Stimulated activated memory B cell treated with anti-CD40 and anti-IgM and Interleukin-4, amounts not matched to agents 10 μg/mL and 1 μg/mL and 100 μg/mL, for 72 hours (primary cell): Measurements from ENCODE around the gene MSANTD1.
A peak's percentile ranks its signal among the peaks of the same experiment; 100 is the strongest.

Experiments
- ATAC-seq: fragments of 150-1000 bp; cut with Tn5 transposase; 2 replicates; pipeline ENCODE4 v1.10.0; 2021
- H3K27ac Mint-ChIP-seq: one replicate; pipeline ENCODE4 v1.8.0; 2022; ENCODE audit warnings: mild to moderate bottlenecking, mixed read lengths
- H3K27me3 Mint-ChIP-seq: one replicate; pipeline ENCODE4 v1.8.0; 2022; ENCODE audit warnings: mixed read lengths
- H3K36me3 Mint-ChIP-seq: one replicate; pipeline ENCODE4 v1.8.0; 2022; ENCODE audit warnings: mixed read lengths
- H3K4me1 Mint-ChIP-seq: one replicate; pipeline ENCODE4 v1.8.0; 2022; ENCODE audit warnings: mixed read lengths
- H3K4me3 Mint-ChIP-seq: one replicate; pipeline ENCODE4 v1.8.0; 2022; ENCODE audit warnings: mild to moderate bottlenecking, moderate library complexity, mixed read lengths
- H3K9me3 Mint-ChIP-seq: one replicate; pipeline ENCODE4 v1.8.0; 2022; ENCODE audit warnings: mixed read lengths

The MSANTD1 gene

DNA sequence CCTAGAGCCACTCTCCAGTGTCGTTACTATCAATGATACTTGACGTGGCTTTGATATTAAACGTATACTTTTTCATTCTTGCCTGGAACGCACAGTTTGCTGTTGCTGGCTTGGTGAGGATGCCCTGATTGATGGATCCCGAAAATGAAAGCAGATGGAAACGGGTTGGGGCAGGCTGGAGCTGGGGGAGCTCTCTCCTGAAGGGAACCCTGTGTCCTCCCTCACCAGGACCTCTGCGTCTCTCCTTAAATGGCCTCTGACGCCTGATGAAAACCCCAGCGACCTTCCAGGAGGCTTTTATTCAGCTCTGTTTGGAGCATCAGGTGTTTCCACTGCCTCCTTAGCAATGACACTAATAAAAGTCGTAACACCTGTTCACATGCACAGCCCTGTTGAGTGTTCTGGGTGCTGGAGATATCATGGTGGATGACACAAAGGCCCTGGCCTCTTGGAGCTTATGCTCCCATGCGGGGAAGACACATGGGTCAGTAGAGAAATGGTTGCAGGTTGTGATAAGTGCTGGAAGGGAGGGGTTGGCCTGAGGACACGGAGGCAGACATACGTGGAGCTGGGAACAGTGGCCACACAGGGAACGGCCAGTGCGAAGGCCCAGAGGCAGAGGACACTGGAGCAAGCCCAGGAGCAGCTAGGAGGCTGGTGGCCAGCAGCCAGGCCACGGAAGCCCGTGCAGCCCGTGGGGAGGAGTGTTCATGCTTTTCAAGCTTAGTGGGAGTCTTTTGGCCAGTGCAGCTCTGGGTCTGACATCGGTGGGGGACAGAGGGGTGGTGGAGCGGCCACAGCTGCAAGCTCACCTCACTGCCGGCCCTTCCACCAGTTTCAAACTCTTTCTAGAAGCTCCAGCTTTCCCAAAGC lies 7.5 kb downstream of the MSANTD1 start:
- Mint-ChIP-seq H3K9me3 (no peaks in the 10 kb centered on the region), H3K27ac (peak overlapping the region; percentile 12), H3K27me3 (no peaks in the 10 kb centered on the region)

DNA sequence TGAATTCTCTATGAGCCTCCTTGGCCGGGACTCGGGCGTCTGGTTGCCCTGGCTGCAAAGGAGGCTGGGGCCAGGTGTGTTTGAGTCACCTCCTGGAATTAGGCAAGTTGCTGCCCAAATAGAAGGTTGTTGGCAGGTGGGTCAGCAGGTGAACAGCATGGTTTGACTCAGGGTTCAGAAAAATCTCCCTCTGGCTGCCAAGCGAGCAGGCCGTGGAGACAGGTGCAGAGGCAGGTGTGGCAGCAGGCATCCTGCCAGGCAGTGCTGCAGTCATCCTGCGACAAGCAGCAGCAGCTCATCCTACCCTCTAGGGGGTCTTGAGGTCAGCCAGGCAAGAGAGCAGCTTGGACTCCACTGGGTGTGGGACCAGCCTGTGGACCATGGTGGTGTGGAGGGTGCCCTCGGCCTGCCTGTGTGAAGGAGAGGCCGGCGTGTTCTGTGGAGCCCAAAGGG lies 8.2 kb downstream of the MSANTD1 start:
- H3K27ac Mint-ChIP-seq, result peak overlapping the region; percentile 12
- H3K27me3 Mint-ChIP-seq, result no peaks in the 10 kb centered on the region
- peak; percentile 58 for ATAC-seq

More for the DNA sequence above, 7.5 kb downstream of the MSANTD1 start:
- Mint-ChIP-seq H3K36me3 (peaks cover 27% of the 10 kb centered on the region), H3K4me3 (no peak overlapping the region), H3K4me1 (peaks cover 24% of the 10 kb centered on the region)
- no peak for ATAC-seq

DNA sequence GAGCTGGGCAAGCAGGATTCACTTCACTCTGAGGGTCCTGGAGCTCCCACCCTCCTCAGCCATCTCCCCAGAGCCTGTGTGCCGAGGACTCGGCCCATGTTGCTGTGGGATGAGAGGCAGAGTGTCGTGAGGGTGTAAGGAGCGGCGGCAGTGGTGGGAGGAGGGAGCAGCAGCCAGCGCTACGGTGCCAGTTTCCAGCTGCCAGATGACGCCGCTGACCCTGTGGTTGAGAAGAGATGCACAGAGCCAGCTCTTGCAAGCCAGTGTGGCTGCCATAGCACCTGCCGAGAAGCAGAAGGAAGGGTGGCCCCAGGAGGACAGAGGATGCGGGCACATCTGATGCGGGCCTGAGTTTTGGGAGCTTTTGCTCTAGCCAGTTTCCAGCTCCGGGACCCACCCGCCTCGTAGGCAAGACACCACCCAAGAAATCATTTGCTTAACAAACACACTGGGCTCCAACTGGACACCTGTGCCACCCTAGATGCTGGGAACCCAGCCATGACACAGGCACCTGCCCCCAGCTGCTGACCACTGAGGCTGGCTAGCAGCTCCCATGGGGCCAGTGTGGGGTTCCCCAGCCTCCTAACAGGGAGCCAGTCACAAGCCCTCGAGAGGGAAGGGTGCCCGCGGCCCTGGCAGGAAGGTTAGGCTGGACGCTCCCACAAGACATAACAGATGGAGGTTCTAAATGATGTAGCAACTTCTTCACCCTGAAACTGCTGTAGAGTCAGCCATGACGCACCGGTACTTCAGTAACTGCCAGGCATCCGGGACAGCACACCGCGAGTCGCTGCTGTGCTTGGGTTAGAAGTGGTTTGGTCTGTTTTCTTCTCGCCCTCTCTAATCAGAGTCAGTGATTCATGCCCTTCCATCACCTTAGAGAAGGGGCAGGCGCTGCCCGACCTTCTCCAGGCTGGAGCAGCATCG lies 8.9 kb downstream of the MSANTD1 start:
- Mint-ChIP-seq H3K4me1 (peaks cover 24% of the 10 kb centered on the region), H3K27me3 (no peaks in the 10 kb centered on the region), H3K9me3 (no peaks in the 10 kb centered on the region), H3K36me3 (peaks cover 27% of the 10 kb centered on the region), H3K27ac (peak overlapping the region; percentile 12), H3K4me3 (peak overlapping the region; percentile 6)
- peak; percentile 84 for ATAC-seq

More for the DNA sequence above, 8.2 kb downstream of the MSANTD1 start:
- Mint-ChIP-seq H3K4me1 (peaks cover 24% of the 10 kb centered on the region), H3K36me3 (peaks cover 27% of the 10 kb centered on the region), H3K9me3 (no peaks in the 10 kb centered on the region), H3K4me3 (peak overlapping the region; percentile 6)

DNA sequence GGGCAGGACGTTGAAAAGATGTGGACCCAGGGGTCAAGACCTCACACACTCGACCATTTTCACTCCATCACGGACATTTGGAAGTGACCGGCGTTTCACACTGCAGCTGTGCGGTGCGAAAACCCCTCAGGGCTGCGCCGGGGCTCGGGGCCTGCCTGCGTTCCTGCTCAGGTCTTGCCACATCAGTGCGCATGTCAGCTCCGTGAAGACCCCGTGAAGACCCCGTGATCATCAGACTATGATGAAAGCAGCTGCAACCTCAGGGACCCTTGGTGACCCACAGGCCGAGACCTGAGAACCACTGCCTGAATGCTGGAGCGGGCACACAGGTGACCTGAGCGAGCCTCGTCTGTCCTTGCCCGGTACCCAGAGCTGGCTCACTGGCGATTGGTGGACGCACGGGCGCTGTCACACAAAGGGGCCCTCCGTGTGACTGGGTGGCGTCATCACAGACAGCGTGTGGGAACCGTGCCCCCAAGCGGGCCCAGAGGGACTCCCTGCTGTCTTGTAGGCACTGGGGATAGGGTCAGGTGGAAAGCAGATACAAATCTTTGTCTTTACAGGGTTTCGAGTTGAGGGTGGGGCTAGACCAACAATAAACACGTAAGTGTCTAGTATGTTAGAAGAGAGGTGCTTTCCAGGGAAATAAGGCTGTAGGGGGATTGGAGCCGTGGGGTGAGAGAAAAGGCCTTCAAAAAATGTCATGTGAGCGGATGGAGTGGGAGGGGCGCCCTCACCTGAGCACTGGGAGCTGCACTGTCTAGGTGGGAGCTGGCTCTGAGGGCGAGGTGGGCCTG lies 12.7 kb downstream of the MSANTD1 start:
- Mint-ChIP-seq H3K4me3 (no peak overlapping the region), H3K4me1 (peaks cover 20% of the 10 kb centered on the region), H3K9me3 (no peaks in the 10 kb centered on the region), H3K27me3 (no peaks in the 10 kb centered on the region), H3K27ac (no peak overlapping the region), H3K36me3 (peaks cover 7% of the 10 kb centered on the region)
- ATAC-seq, result no peak

DNA sequence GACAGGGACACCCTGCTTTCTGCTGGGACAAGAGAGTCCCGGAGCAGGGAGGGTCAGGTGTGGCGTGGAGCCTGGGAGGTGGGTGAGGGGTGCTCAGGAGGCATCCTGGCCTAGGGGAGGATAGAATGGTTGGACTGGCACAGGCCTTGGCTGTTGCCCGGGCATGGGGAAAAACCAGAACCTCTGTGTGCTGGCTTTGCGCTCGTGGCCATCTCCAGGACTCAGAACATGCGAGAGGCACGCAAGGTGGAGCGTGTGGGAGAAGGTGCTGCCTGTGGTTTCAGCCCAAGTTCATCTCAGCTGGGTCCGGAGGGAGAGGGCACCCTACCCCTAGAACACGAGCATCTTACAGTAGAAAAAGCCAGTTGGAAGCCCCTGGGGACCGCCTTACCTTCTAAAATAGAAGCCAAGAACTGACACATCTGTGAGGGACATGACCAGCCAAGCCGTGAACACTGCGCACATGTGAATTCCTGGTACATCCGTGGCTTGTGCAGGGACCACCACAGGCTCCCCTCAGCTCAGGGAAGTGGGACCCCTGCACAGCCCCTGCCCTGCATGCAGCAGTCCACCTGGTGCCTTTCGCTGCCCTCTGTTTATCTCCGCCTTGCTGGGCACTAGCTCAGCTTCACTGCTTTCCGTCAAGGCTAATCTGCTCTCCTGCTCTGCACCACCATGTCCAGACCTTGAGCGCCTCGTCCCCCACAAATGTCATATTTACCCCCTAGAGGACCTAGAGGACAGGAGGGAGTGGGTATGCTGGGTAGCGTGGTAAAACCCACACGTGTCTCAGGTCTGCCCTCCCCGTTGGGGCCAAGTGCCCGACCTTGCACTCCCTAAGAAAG lies 13.5 kb downstream of the MSANTD1 start:
- H3K9me3 Mint-ChIP-seq, result no peaks in the 10 kb centered on the region
- peaks cover 7% of the 10 kb centered on the region for H3K36me3 Mint-ChIP-seq
- no peaks in the 10 kb centered on the region for H3K27me3 Mint-ChIP-seq
- no peak overlapping the region for H3K4me3 Mint-ChIP-seq
- peaks cover 11% of the 10 kb centered on the region for H3K4me1 Mint-ChIP-seq
- no peak for ATAC-seq
- H3K27ac Mint-ChIP-seq, result no peak overlapping the region

DNA sequence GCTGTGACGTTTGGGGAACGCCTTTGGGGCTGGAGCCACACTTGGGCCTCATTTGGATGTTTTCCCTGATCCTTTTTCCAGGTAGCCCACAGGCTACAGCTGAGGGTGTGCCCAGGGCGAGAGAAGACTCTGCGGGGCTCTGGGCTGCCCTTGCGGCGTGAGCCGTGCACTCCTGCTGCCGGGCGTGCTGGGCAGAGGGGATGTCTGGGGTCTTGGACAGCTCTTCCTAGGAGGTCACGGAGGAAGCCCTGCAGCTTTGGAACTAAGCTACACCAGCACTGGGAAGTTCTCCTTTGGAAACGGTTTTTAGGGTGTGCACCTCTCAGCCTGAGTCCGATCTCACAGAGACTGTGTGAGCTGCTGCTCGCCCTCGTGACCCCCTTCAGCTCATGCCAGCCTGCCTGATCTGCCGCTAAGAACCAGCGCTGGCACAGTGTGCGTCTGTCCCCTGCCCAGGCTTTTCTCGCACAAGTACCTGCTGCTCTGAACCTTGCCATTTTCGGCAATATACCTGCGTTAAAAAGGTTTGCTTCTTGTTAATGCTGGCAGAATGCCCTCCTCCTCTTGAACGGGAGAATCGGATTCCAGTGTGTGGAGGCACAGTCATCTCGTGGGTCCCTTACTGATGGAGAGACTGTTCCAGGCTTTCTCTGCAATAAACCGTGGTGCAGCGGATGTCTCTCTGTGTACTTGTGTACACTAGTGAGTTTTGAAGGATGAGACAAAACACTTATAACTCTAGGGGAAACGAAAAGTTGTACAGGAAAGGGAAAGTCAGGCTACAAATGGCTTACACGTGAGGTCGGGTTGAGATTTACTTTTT lies 14.3 kb downstream of the MSANTD1 start:
- Mint-ChIP-seq H3K9me3 (no peaks in the 10 kb centered on the region), H3K36me3 (peaks cover 7% of the 10 kb centered on the region), H3K4me3 (no peak overlapping the region), H3K4me1 (peaks cover 3% of the 10 kb centered on the region), H3K27me3 (no peaks in the 10 kb centered on the region), H3K27ac (no peak overlapping the region)
- ATAC-seq, result no peak

DNA sequence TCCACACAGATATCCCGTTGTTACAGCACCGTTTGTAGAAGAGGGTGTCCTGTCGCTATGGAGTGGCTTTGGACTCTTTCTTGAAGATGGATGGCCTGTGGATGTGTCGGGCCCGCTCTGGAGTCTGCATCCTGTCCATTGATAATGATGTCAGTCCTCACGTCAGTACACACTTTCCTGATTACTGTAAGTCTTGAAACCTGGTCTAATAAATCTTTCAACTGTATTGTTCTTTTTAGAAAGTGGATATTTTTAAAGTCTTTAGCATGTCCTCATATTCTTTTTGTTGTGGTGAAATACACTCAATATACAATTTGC lies 14.9 kb downstream of the MSANTD1 start:
- ATAC-seq, result no peak
- H3K36me3 Mint-ChIP-seq, result peaks cover 7% of the 10 kb centered on the region
- H3K27me3 Mint-ChIP-seq, result no peaks in the 10 kb centered on the region
- H3K4me1 Mint-ChIP-seq, result no peaks in the 10 kb centered on the region
- H3K4me3 Mint-ChIP-seq, result no peak overlapping the region
- no peak overlapping the region for H3K27ac Mint-ChIP-seq
- no peaks in the 10 kb centered on the region for H3K9me3 Mint-ChIP-seq

DNA sequence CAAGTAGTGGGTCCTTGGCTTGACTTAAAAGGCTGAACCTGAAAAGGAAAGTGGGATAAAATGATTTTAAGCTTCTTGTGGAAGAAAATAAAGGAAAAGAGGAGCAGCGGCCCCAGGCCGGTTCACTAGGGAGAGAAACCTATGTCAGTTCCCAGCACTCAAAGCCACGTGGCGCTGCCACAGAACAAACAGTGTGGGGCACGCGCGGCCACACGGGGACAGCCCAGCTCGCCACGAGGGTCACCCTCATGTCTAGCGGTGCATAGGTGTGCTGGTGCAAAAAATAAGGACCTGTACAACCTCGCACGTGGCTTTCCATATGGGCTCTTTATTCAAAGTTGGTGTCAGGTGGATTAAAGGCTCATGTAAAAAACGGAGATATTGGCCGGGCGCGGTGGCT lies 17.1 kb downstream of the MSANTD1 start:
- no peaks in the 10 kb centered on the region for H3K27me3 Mint-ChIP-seq
- ATAC-seq, result no peak
- H3K9me3 Mint-ChIP-seq, result no peaks in the 10 kb centered on the region
- H3K27ac Mint-ChIP-seq, result no peak overlapping the region
- peaks cover 7% of the 10 kb centered on the region for H3K36me3 Mint-ChIP-seq
- no peak overlapping the region for H3K4me3 Mint-ChIP-seq
- H3K4me1 Mint-ChIP-seq, result no peaks in the 10 kb centered on the region

DNA sequence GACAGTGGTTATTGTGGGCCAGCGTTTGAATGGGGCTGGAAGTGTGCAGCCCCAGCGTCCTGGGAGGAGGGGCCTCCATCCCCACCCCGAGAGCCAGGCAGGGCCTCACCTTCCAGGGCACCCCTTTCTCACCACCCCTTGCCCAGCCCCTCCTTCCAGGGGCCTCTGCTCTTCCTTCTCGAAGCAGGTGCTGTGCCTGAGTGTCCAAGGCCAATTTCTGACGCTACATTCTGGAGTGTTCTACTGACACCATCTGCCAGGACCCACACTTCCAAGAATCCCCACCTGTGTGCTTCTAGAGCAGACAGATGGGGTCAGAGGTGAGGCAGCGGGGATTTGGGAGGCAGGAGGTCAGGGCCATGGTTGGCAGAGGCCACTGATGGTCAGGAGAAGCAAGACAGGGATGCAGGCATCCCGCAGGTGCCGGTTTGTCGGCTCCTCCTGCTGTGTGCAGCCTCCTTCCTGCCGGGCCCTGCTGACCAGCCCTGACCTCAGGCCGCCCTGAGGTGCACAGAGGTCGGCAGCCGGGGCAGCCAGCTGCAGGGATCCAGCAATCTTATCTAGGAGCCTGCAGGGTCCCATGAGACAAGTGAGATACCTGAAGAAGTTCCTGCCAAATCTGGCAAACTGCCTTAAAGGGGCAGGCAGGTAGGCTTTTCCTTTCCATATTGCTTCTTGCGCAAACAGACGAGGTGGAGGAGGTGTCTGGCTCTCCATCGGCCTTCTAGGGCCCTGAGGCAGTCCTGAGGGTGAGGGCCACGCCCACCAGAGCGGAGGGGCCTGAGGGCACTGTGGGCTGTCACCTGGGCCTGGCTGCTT lies 18.8 kb downstream of the MSANTD1 start:
- Mint-ChIP-seq H3K4me3 (no peak overlapping the region), H3K36me3 (peaks cover 7% of the 10 kb centered on the region), H3K4me1 (peaks cover 11% of the 10 kb centered on the region), H3K27ac (no peak overlapping the region), H3K27me3 (no peaks in the 10 kb centered on the region), H3K9me3 (peaks cover 3% of the 10 kb centered on the region)
- ATAC-seq, result no peak

DNA sequence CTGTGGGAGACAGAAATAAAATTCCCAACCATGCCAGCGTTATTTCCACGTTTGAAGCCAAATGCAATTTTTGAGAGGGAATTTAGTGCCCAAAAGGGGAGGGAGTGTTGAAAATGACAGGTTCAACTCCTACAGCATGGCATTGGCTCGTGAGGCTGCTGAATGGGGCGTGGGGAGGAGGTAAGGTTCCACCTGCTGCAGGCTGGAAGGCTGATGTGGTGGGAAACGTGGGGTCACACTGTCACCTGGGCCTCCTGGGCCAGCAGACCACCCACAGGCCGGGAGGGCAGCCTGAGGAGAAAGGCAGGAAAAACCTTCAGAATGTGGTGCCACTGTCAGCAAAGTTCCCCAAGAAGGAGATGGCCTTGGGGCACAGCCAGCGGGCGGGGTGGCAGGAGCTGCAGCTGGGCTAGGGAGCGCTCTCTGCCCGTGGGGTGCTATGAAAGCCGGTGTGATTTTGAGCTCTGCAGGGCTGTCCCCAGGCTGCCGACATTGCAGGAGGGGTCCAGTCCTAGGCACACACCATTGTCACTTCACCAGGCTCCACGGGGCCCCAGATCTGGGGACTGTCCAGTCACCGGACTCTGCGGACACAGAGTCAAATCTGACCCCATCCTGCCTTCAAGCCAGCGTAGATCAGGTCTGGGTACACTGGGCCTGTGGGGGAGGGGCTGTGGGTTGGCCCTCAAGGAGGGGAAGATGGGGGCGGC lies 19.6 kb downstream of the MSANTD1 start:
- peak; percentile 41 for ATAC-seq
- no peak overlapping the region for H3K27ac Mint-ChIP-seq
- peaks cover 7% of the 10 kb centered on the region for H3K36me3 Mint-ChIP-seq
- peaks cover 11% of the 10 kb centered on the region for H3K4me1 Mint-ChIP-seq
- peaks cover 3% of the 10 kb centered on the region for H3K9me3 Mint-ChIP-seq
- no peak overlapping the region for H3K4me3 Mint-ChIP-seq
- H3K27me3 Mint-ChIP-seq, result no peaks in the 10 kb centered on the region

DNA sequence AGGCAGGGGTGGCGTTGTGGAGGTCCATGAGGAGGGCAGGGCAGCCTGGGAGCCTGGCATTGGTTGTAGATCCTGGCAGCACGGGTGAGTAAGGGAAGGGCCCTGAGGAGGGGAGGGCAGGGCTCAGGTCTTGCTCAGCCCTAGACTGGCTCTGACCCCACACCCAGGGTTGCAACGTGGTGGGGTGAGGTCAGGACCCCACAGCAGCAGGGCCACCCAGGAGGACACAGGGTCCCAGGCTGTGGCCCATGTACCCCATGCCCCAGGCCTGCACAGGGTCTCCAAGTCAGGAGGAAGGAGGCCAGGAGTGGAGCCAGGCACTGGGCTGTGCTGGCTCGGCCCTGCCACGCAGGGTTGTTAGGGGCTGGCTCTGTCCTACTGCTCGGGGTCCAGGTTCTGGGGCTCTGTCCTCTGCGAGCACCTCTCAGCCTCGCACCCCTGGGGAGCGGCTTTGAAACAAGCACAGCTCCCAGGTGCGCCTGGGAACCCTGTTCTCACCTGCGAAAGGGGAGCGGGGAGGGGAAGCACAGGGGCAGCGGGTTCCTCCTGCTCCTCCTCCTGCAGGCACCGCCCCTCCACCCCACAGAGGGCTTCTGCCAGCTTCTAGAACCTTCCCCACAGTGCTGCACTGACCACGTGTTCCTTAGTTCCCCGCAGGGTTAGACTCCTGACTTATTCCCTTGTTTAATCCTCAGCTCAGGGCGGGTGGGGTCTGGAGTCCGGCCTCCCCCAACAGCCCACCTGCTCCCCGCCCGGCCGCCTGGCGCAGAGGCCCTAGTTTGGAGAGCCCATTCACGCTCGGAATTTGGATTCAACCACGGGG lies 20.4 kb downstream of the MSANTD1 start:
- Mint-ChIP-seq H3K9me3 (peaks cover 3% of the 10 kb centered on the region), H3K4me1 (peaks cover 11% of the 10 kb centered on the region), H3K27ac (no peak overlapping the region), H3K27me3 (no peaks in the 10 kb centered on the region), H3K4me3 (no peak overlapping the region), H3K36me3 (peaks cover 7% of the 10 kb centered on the region)
- ATAC-seq, result peak; percentile 45
